HEK293 (cell line): ENCODE measurements around the gene TM4SF5.

Experiments used
- CTCF ChIA-PET: fragments of 350-600 bp; formaldehyde crosslinking; extraction: SDS; loops from one replicate; lab custom pipeline; 2021; ENCODE audit warnings: antibody characterized with exemption; lab: Yijun Ruan, JAX
- POLR2A ChIA-PET: fragments of 300-600 bp; formaldehyde crosslinking; extraction: SDS; loops from one replicate; lab custom pipeline; 2020; ENCODE audit warnings: antibody characterized with exemption, inconsistent platforms; lab: Yijun Ruan, JAX
- H3K27ac ChIP-seq: fragments of 200-500 bp; sonication (Bioruptor generic); 2 replicates; pipeline ENCODE4 v1.5.1; 2014; ENCODE audit warnings: low read depth, low read length, control low read depth, inconsistent platforms; ENCODE audit errors: extremely low read depth
- H3K36me3 ChIP-seq, 2 experiments: fragments of 200-500 bp in 1 of 2; sonication (Bioruptor generic) in 1 of 2; 1 replicate in 1 of 2; 2 replicates in 1 of 2; pipeline ENCODE4 v1.5.1; 2014 to 2017; ENCODE audit warnings: inconsistent platforms in 2 of 2, low read length in 2 of 2; ENCODE audit not compliant: control insufficient read depth in 2 of 2, insufficient read depth in 1 of 2
- H3K4me1 ChIP-seq: fragments of 200-500 bp; sonication (Bioruptor generic); 2 replicates; pipeline ENCODE4 v1.5.1; 2014; ENCODE audit warnings: mild to moderate bottlenecking, low read length, inconsistent platforms; ENCODE audit not compliant: control insufficient read depth, insufficient read depth
- H3K4me3 ChIP-seq: 2 replicates; pipeline ENCODE4 v1.5.1; 2011; ENCODE audit warnings: low read depth, mild to moderate bottlenecking, control low read depth, low read length, moderate library complexity
- H3K9me3 ChIP-seq: fragments of 200-500 bp; sonication (Bioruptor generic); 2 replicates; pipeline ENCODE4 v1.5.1; 2014; ENCODE audit warnings: low read depth, low read length, inconsistent platforms; ENCODE audit not compliant: control insufficient read depth, insufficient read depth
- GLIS1 ChIP-seq: fragments of 450-650 bp; formaldehyde crosslinking; IDR thresholded peaks from 2 replicates; pipeline ENCODE4 v1.5.1; 2016; ENCODE audit warnings: missing biosample characterization, missing genetic modification characterization
- KLF1 ChIP-seq: fragments of 450-650 bp; formaldehyde crosslinking; IDR thresholded peaks from 2 replicates; pipeline ENCODE4 v1.5.1; 2016; ENCODE audit warnings: missing biosample characterization, missing genetic modification characterization
- WT1 ChIP-seq: fragments of 450-650 bp; formaldehyde crosslinking; IDR thresholded peaks from 2 replicates; pipeline ENCODE4 v1.5.1; 2016; ENCODE audit warnings: missing biosample characterization, missing genetic modification characterization
- ZFP69B ChIP-seq: fragments of 450-650 bp; formaldehyde crosslinking; IDR thresholded peaks from 2 replicates; pipeline ENCODE4 v1.5.1; 2016; ENCODE audit warnings: missing biosample characterization, missing genetic modification characterization
- ZNF19 ChIP-seq: fragments of 450-650 bp; formaldehyde crosslinking; IDR thresholded peaks from 2 replicates; pipeline ENCODE4; 2016; ENCODE audit warnings: missing biosample characterization, missing genetic modification characterization, low read depth
- ZNF211 ChIP-seq: fragments of 450-650 bp; formaldehyde crosslinking; IDR thresholded peaks from 2 replicates; pipeline ENCODE4 v1.5.1; 2016; ENCODE audit warnings: low read depth, missing biosample characterization, missing genetic modification characterization
- ZNF239 ChIP-seq: fragments of 450-650 bp; formaldehyde crosslinking; IDR thresholded peaks from 2 replicates; pipeline ENCODE4 v1.5.1; 2016; ENCODE audit warnings: missing biosample characterization, missing genetic modification characterization
- ZNF341 ChIP-seq: fragments of 450-650 bp; formaldehyde crosslinking; IDR thresholded peaks from 2 replicates; pipeline ENCODE4; 2016; ENCODE audit warnings: low read depth, missing biosample characterization, missing genetic modification characterization
- ZNF391 ChIP-seq: fragments of 450-650 bp; formaldehyde crosslinking; IDR thresholded peaks from 2 replicates; pipeline ENCODE4 v1.5.1; 2016; ENCODE audit warnings: low read depth, missing biosample characterization, missing genetic modification characterization, borderline replicate concordance
- ZNF426 ChIP-seq: fragments of 450-650 bp; formaldehyde crosslinking; IDR thresholded peaks from 2 replicates; pipeline ENCODE4 v1.5.1; 2017; ENCODE audit warnings: missing biosample characterization, missing genetic modification characterization, mild to moderate bottlenecking, inconsistent platforms, moderate library complexity
- ZNF629 ChIP-seq: fragments of 450-650 bp; formaldehyde crosslinking; IDR thresholded peaks from 2 replicates; pipeline ENCODE4 v1.5.1; 2017; ENCODE audit warnings: missing biosample characterization, missing genetic modification characterization
- ZNF707 ChIP-seq: fragments of 450-650 bp; formaldehyde crosslinking; IDR thresholded peaks from 2 replicates; pipeline ENCODE4 v1.5.1; 2016; ENCODE audit warnings: missing biosample characterization, missing genetic modification characterization
- ZSCAN30 ChIP-seq: fragments of 450-650 bp; IDR thresholded peaks from 2 replicates; pipeline ENCODE4 v1.5.1; 2018; ENCODE audit warnings: missing biosample characterization, mild to moderate bottlenecking, missing genetic modification characterization, moderate library complexity
- TF ChIP-seq, protein P1 (sequence below): fragments of 450-650 bp; formaldehyde crosslinking; IDR thresholded peaks from 2 replicates; pipeline ENCODE4 v1.5.1; 2016; ENCODE audit warnings: missing biosample characterization, missing genetic modification characterization, low read depth
- TF ChIP-seq, protein P2 (sequence below): fragments of 450-650 bp; formaldehyde crosslinking; IDR thresholded peaks from 2 replicates; pipeline ENCODE4 v1.5.1; 2017; ENCODE audit warnings: missing biosample characterization, missing genetic modification characterization
- TF ChIP-seq, protein P3 (sequence below): fragments of 450-650 bp; formaldehyde crosslinking; IDR thresholded peaks from 2 replicates; pipeline ENCODE4 v1.5.1; 2016; ENCODE audit warnings: missing biosample characterization, missing genetic modification characterization
- TF ChIP-seq, protein P4 (sequence below): fragments of 450-650 bp; formaldehyde crosslinking; IDR thresholded peaks from 2 replicates; pipeline ENCODE4 v1.5.1; 2016; ENCODE audit warnings: missing biosample characterization, missing genetic modification characterization, borderline replicate concordance

TM4SF5 gene

DNA sequence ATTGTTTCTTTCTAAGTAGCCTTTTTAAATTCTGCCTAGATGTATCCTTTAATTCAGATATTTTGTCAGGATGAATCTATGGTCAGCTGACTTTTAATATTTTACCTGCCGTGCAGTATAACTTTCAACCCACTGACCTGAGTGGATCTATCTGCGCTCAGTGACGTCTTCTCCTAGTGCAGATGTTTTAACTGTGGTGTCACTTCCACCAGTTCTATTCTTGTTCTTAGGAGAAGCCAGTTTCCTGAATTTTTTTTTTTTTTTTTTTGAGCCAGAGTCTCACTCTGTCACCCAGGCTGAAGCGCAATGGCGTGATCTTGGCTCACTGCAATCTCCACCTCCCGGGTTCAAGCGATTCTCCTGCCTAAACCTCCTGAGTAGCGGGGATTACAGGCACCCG is 5.0 kb upstream of the TM4SF5 start:
- Histone ChIP-seq H3K4me1 (no peaks in the 10 kb centered on the region), H3K4me3 (no peak overlapping the region), H3K36me3 (no peaks in the 10 kb centered on the region), H3K27ac (no peak overlapping the region), H3K9me3 (no peaks in the 10 kb centered on the region)
- TF ChIP-seq, protein P1, sequence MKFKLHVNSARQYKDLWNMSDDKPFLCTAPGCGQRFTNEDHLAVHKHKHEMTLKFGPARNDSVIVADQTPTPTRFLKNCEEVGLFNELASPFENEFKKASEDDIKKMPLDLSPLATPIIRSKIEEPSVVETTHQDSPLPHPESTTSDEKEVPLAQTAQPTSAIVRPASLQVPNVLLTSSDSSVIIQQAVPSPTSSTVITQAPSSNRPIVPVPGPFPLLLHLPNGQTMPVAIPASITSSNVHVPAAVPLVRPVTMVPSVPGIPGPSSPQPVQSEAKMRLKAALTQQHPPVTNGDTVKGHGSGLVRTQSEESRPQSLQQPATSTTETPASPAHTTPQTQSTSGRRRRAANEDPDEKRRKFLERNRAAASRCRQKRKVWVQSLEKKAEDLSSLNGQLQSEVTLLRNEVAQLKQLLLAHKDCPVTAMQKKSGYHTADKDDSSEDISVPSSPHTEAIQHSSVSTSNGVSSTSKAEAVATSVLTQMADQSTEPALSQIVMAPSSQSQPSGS, result no peak
- no peak for TF ChIP-seq ZNF391 (tag by site-specific recombination)
- TF ChIP-seq KLF1, result no peak
- TF ChIP-seq ZNF19, result no peak
- no peak for TF ChIP-seq GLIS1 (tag by site-specific recombination)
- TF ChIP-seq, protein P2, sequence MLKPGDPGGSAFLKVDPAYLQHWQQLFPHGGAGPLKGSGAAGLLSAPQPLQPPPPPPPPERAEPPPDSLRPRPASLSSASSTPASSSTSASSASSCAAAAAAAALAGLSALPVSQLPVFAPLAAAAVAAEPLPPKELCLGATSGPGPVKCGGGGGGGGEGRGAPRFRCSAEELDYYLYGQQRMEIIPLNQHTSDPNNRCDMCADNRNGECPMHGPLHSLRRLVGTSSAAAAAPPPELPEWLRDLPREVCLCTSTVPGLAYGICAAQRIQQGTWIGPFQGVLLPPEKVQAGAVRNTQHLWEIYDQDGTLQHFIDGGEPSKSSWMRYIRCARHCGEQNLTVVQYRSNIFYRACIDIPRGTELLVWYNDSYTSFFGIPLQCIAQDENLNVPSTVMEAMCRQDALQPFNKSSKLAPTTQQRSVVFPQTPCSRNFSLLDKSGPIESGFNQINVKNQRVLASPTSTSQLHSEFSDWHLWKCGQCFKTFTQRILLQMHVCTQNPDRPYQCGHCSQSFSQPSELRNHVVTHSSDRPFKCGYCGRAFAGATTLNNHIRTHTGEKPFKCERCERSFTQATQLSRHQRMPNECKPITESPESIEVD, result no peak
- TF ChIP-seq ZNF239 (tag by site-specific recombination), result no peak
- TF ChIP-seq ZSCAN30 (tag by site-specific recombination), result no peak
- no peak for TF ChIP-seq ZNF629
- TF ChIP-seq, protein P3, sequence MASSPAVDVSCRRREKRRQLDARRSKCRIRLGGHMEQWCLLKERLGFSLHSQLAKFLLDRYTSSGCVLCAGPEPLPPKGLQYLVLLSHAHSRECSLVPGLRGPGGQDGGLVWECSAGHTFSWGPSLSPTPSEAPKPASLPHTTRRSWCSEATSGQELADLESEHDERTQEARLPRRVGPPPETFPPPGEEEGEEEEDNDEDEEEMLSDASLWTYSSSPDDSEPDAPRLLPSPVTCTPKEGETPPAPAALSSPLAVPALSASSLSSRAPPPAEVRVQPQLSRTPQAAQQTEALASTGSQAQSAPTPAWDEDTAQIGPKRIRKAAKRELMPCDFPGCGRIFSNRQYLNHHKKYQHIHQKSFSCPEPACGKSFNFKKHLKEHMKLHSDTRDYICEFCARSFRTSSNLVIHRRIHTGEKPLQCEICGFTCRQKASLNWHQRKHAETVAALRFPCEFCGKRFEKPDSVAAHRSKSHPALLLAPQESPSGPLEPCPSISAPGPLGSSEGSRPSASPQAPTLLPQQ (tag by site-specific recombination), result no peak
- no peak for TF ChIP-seq WT1 (tag by site-specific recombination)
- TF ChIP-seq, protein P4, sequence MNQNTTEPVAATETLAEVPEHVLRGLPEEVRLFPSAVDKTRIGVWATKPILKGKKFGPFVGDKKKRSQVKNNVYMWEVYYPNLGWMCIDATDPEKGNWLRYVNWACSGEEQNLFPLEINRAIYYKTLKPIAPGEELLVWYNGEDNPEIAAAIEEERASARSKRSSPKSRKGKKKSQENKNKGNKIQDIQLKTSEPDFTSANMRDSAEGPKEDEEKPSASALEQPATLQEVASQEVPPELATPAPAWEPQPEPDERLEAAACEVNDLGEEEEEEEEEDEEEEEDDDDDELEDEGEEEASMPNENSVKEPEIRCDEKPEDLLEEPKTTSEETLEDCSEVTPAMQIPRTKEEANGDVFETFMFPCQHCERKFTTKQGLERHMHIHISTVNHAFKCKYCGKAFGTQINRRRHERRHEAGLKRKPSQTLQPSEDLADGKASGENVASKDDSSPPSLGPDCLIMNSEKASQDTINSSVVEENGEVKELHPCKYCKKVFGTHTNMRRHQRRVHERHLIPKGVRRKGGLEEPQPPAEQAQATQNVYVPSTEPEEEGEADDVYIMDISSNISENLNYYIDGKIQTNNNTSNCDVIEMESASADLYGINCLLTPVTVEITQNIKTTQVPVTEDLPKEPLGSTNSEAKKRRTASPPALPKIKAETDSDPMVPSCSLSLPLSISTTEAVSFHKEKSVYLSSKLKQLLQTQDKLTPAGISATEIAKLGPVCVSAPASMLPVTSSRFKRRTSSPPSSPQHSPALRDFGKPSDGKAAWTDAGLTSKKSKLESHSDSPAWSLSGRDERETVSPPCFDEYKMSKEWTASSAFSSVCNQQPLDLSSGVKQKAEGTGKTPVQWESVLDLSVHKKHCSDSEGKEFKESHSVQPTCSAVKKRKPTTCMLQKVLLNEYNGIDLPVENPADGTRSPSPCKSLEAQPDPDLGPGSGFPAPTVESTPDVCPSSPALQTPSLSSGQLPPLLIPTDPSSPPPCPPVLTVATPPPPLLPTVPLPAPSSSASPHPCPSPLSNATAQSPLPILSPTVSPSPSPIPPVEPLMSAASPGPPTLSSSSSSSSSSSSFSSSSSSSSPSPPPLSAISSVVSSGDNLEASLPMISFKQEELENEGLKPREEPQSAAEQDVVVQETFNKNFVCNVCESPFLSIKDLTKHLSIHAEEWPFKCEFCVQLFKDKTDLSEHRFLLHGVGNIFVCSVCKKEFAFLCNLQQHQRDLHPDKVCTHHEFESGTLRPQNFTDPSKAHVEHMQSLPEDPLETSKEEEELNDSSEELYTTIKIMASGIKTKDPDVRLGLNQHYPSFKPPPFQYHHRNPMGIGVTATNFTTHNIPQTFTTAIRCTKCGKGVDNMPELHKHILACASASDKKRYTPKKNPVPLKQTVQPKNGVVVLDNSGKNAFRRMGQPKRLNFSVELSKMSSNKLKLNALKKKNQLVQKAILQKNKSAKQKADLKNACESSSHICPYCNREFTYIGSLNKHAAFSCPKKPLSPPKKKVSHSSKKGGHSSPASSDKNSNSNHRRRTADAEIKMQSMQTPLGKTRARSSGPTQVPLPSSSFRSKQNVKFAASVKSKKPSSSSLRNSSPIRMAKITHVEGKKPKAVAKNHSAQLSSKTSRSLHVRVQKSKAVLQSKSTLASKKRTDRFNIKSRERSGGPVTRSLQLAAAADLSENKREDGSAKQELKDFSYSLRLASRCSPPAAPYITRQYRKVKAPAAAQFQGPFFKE (tag by site-specific recombination), result no peak
- TF ChIP-seq ZNF426, result no peak
- TF ChIP-seq ZNF707 (tag by site-specific recombination), result no peak
- TF ChIP-seq ZNF341, result no peak
- TF ChIP-seq ZFP69B, result no peak
- POLR2A ChIA-PET, result no interaction called here
- CTCF ChIA-PET, result no interaction called here

DNA sequence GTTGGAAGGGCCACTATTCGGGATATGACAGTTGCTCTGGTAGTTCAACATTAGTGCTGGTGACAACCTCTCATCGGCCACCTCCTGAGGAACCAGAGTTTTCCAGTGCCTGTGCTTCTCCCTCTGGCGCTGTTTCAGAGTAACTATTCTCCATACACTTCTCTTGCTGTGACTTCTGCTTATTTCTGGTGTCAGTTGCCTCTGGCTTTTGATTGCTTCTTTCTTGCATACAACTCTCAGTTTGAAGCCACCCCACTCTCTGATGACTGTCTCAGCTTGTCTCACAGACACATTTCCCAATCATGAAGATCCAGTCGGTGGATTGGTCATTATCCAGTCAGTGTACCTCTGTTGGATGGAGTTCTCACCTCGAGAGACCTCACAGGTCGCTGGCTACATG is 3.4 kb upstream of the TM4SF5 start:
- Histone ChIP-seq H3K27ac (no peak overlapping the region), H3K36me3 (no peaks in the 10 kb centered on the region), H3K9me3 (no peaks in the 10 kb centered on the region), H3K4me3 (no peak overlapping the region), H3K4me1 (no peaks in the 10 kb centered on the region)
- POLR2A ChIA-PET, result no interaction called here
- CTCF ChIA-PET, result interaction anchor here (1.4 kb wide), 1 partner anchor 21 kb away, joined by 8 read pairs; no protein-coding TSS in a partner anchor
- no peak for TF ChIP-seq ZNF211 (tag by site-specific recombination)
